ENCODE data around the gene ZNF654. TPM values are rescaled to one million over a fixed set of nuclear protein-coding genes. Genes with fewer than 3 reads are reported as not detected.

Gene ZNF654
- polyA plus RNA-seq, 1 of the 3 experiments (the other 2 are of a cell fraction), result 1.6 TPM

DNA sequence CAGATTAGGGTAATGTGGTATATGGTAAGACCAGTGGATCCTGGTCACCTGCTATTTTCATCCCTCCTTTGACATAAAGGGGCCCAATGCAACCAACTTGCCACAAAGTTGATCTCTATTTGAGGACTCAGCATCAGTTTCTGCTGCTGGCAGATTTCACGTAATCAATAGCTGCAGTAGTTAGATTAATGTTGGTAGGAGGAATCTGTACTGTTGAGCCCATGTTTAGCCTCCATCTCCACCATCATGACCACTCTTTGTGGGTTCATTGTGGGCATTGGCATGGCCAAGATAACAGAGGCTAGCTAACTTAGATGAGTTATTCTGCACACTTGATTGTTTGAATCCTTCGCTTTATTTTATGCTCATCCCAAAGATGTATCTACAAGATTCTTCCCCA, 30.2 kb upstream of the ZNF654 start:
- Histone ChIP-seq H4K20me1 (ENCODE audit: insufficient read depth) (no peaks in the 10 kb centered on the region), H3K4me2 (no peak overlapping the region), H2AFZ (ENCODE audit: low read depth) (no peak overlapping the region), H3K9ac (no peak overlapping the region), H3K79me2 (ENCODE audit: insufficient read depth) (no peaks in the 10 kb centered on the region), H3K36me3 (replicated peaks in 1 of 2; ENCODE audit: control insufficient read depth in 1 of 2, insufficient read depth in 2 of 2, low read length in 1 of 2) (no peaks in the 10 kb centered on the region), H3K4me1 (ENCODE audit: control insufficient read depth in 1 of 2, insufficient read depth in 2 of 2, low read depth in 1 of 2, low read length in 1 of 2) (peaks cover 0 to 4% of the 10 kb centered on the region in 2 experiments; a peak in 3 of 4 replicates), H3K27ac (ENCODE audit: low read depth in 2 of 2, low read length in 1 of 2) (no peak overlapping the region), H3K9me2 (no peaks in the 10 kb centered on the region), H3K27me3 (ENCODE audit: insufficient read depth) (no peaks in the 10 kb centered on the region), H3K9me3 (no peaks in the 10 kb centered on the region), H3K4me3 (ENCODE audit: low read depth in 2 of 2, low read length in 1 of 2) (no peak overlapping the region), H3F3A (replicated peaks; ENCODE audit: insufficient read depth) (no peaks in the 10 kb centered on the region)
- POLR2A ChIA-PET, result no interaction called here
- 98% methylated on average over 2 of the region's 2 CpGs for WGBS (ENCODE audit: low lambda C conversion rate)
- CTCF ChIA-PET, result no interaction called here
- no peak for TF ChIP-seq RXRA (IDR thresholded peaks at IDR 0.05; ENCODE audit: borderline replicate concordance, low read depth)
- DNase-seq, result no peak

- no peak overlapping the region for H3K4me3 ChIP-seq (ENCODE audit: low read depth in 2 of 2, low read length in 1 of 2)
- H3K27ac ChIP-seq (ENCODE audit: low read depth in 2 of 2, low read length in 1 of 2), result no peak overlapping the region
- H3K9me2 ChIP-seq, result no peaks in the 10 kb centered on the region
- POLR2A ChIA-PET, result no interaction called here
- no peak overlapping the region for H3K9ac ChIP-seq
- no peaks in the 10 kb centered on the region for H3K27me3 ChIP-seq (ENCODE audit: insufficient read depth)
- 88% methylated on average over 3 of the region's 3 CpGs for WGBS (ENCODE audit: low lambda C conversion rate)
- no peaks in the 10 kb centered on the region for H3F3A ChIP-seq (replicated peaks; ENCODE audit: insufficient read depth)
- TF ChIP-seq EP300 (IDR thresholded peaks at IDR 0.05; ENCODE audit: borderline replicate concordance in 1 of 2, low read depth in 1 of 2, low read length in 1 of 2), result no peak
- TF ChIP-seq RAD21 (IDR thresholded peaks at IDR 0.05; ENCODE audit: low read length), result no peak
- TF ChIP-seq, protein P1, sequence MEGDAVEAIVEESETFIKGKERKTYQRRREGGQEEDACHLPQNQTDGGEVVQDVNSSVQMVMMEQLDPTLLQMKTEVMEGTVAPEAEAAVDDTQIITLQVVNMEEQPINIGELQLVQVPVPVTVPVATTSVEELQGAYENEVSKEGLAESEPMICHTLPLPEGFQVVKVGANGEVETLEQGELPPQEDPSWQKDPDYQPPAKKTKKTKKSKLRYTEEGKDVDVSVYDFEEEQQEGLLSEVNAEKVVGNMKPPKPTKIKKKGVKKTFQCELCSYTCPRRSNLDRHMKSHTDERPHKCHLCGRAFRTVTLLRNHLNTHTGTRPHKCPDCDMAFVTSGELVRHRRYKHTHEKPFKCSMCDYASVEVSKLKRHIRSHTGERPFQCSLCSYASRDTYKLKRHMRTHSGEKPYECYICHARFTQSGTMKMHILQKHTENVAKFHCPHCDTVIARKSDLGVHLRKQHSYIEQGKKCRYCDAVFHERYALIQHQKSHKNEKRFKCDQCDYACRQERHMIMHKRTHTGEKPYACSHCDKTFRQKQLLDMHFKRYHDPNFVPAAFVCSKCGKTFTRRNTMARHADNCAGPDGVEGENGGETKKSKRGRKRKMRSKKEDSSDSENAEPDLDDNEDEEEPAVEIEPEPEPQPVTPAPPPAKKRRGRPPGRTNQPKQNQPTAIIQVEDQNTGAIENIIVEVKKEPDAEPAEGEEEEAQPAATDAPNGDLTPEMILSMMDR (IDR thresholded peaks at IDR 0.05), result no peak
- TF ChIP-seq NFIC (IDR thresholded peaks at IDR 0.05; ENCODE audit: borderline replicate concordance), result no peak
- no peak for TF ChIP-seq PBX3 (IDR thresholded peaks at IDR 0.05)
- no peak for TF ChIP-seq TCF12 (IDR thresholded peaks at IDR 0.05)
- no peak for TF ChIP-seq USF2 (IDR thresholded peaks at IDR 0.05; ENCODE audit: borderline replicate concordance, low read depth, low read length)
- TF ChIP-seq GABPA (IDR thresholded peaks at IDR 0.05; ENCODE audit: low read depth), result no peak
- no peak for TF ChIP-seq SMC3 (IDR thresholded peaks at IDR 0.05; ENCODE audit: low read depth, low read length)
- TF ChIP-seq SIN3A (IDR thresholded peaks at IDR 0.05; ENCODE audit: borderline replicate concordance, low read depth, low read length), result no peak
- TF ChIP-seq YY1 (IDR thresholded peaks at IDR 0.05; ENCODE audit: low read depth), result no peak
- no peak for TF ChIP-seq FOXM1 (IDR thresholded peaks at IDR 0.05; ENCODE audit: low read depth)
- no peak for TF ChIP-seq FOXJ3 (CRISPR knock-in tag; IDR thresholded peaks at IDR 0.05)
- TF ChIP-seq IRF3 (IDR thresholded peaks at IDR 0.05; ENCODE audit: low read depth, low read length), result no peak
- no peaks in the 10 kb centered on the region for H3K9me3 ChIP-seq
- H2AFZ ChIP-seq (ENCODE audit: low read depth), result 0 out of 2 replicates have a peak overlapping the region, but pooled peaks have one; percentile 36
- no peak overlapping the region for H3K4me2 ChIP-seq
- no peaks in the 10 kb centered on the region for H4K20me1 ChIP-seq (ENCODE audit: insufficient read depth)
- peaks cover 0 to 4% of the 10 kb centered on the region in 2 experiments; a peak in 3 of 4 replicates for H3K4me1 ChIP-seq (ENCODE audit: control insufficient read depth in 1 of 2, insufficient read depth in 2 of 2, low read depth in 1 of 2, low read length in 1 of 2)
- no peak for DNase-seq
- CTCF ChIA-PET, result no interaction called here
- H3K79me2 ChIP-seq (ENCODE audit: insufficient read depth), result no peaks in the 10 kb centered on the region
- H3K36me3 ChIP-seq (replicated peaks in 1 of 2; ENCODE audit: control insufficient read depth in 1 of 2, insufficient read depth in 2 of 2, low read length in 1 of 2), result no peaks in the 10 kb centered on the region
Observed at GRCh38 chr3:88030210-88030609, 28.8 kb upstream of the ZNF654 start.

All from SK-N-SH (cell line).